Left ventricle myocardium inferior (tissue), 1 donor: Measurements from ENCODE around the gene DCAF11. TPM values are rescaled to one million over a fixed set of nuclear protein-coding genes. Genes with fewer than 3 reads are reported as not detected.

Source experiments
- DNase-seq: peaks from one replicate; pipeline ENCODE4 v3.0.0-alpha.2; 2020
- H3K27ac ChIP-seq: fragments of 200-600 bp; replicated peaks from 2 replicates; pipeline ENCODE4 v1.8.0; 2021
- H3K27me3 ChIP-seq: fragments of 200-600 bp; 2 replicates; pipeline ENCODE4 v1.8.0; 2021; ENCODE audit warnings: low read depth
- H3K36me3 ChIP-seq: fragments of 200-600 bp; 2 replicates; pipeline ENCODE4 v1.8.0; 2021
- H3K4me1 ChIP-seq: fragments of 200-600 bp; 2 replicates; pipeline ENCODE4 v1.8.0; 2021
- H3K4me3 ChIP-seq: fragments of 200-600 bp; 2 replicates; pipeline ENCODE4 v1.8.0; 2021; ENCODE audit warnings: mild to moderate bottlenecking, moderate library complexity
- H3K9me3 ChIP-seq: fragments of 200-600 bp; replicated peaks from 2 replicates; pipeline ENCODE4 v1.8.0; 2021
- CTCF ChIP-seq: fragments of 200-600 bp; IDR thresholded peaks from 2 replicates; pipeline ENCODE4 v1.8.0; 2021; ENCODE audit warnings: antibody characterized with exemption, mild to moderate bottlenecking, borderline replicate concordance
- intact Hi-C: fragments of 100-400 bp; cut with micrococcal nuclease; formaldehyde crosslinking; loops from one replicate; pipeline ENCODE4 v1.11.0; 2022
- total RNA-seq: library from RNA; stranded (reverse); fragmentation: NEBNext Ultra II Directional; extraction: Animal tissue kit (Norgen Biotek cat#: 25700); gene quantifications from one replicate; pipeline ENCODE4 v1.2.1, GENCODE V29; 2021
- donor health status: DM: no; HTN: yes; CAD: no; lungs with severe emphysema.

The DCAF11 gene
- total RNA-seq, 1 donor from 2014 or later: 74.7 TPM

DNA sequence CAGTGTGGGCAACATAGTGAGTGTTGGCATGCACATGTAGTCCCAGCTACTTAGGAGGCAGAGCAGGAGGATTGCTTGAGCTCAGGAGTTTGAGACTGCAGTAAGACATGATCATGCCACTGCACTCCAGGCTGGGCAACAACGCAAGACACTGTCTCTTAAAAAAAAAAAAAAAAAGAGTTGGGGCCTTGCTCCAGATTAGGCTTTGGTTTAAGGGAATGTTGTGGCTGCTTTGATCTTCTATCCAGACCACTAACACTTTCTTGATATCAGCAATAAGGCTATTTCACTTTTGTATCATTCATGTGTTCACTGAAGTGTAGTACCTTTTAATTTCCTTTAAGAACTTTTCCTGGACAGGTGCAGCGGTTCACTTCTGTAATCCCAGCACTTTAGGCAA is 13.1 kb downstream of the DCAF11 start:
- intact Hi-C loops: no loop called here
- Histone ChIP-seq H3K4me3 (no peak overlapping the region), H3K27ac (no peak overlapping the region), H3K9me3 (no peaks in the 10 kb centered on the region), H3K4me1 (peaks cover 32% of the 10 kb centered on the region), H3K36me3 (peaks cover 18% of the 10 kb centered on the region), H3K27me3 (no peaks in the 10 kb centered on the region)
- no peak for DNase-seq
- TF ChIP-seq CTCF: no peak

GRCh38 chr14:24129410-24129998 is 14.9 kb downstream of the DCAF11 start:
- no peak for TF ChIP-seq CTCF
- no peaks in the 10 kb centered on the region for H3K36me3 ChIP-seq
- no peak for DNase-seq
- H3K4me1 ChIP-seq: peaks cover 27% of the 10 kb centered on the region
- no peaks in the 10 kb centered on the region for H3K27me3 ChIP-seq
- H3K9me3 ChIP-seq: no peaks in the 10 kb centered on the region
- peak overlapping the region; percentile 98 for H3K27ac ChIP-seq
- no peak overlapping the region for H3K4me3 ChIP-seq
- intact Hi-C loops: no loop called here

GRCh38 chr14:24130380-24130716 is 15.8 kb downstream of the DCAF11 start, which contains the start of gene FITM1:
FITM1 (plus strand) TSS chr14:24130659; CDS start chr14:24131564, 905 bp downstream.
- TF ChIP-seq CTCF: no peak
- intact Hi-C loops: no loop called here
- peaks cover 30% of the 10 kb centered on the region for H3K4me1 ChIP-seq
- no peaks in the 10 kb centered on the region for H3K9me3 ChIP-seq
- H3K4me3 ChIP-seq: peak within 1 kb of the TSS; percentile 59
- DNase-seq: no peak
- peak within 1 kb of the TSS; percentile 98 for H3K27ac ChIP-seq
- no peaks in the 10 kb centered on the region for H3K36me3 ChIP-seq
- H3K27me3 ChIP-seq: no peaks in the 10 kb centered on the region

DNA sequence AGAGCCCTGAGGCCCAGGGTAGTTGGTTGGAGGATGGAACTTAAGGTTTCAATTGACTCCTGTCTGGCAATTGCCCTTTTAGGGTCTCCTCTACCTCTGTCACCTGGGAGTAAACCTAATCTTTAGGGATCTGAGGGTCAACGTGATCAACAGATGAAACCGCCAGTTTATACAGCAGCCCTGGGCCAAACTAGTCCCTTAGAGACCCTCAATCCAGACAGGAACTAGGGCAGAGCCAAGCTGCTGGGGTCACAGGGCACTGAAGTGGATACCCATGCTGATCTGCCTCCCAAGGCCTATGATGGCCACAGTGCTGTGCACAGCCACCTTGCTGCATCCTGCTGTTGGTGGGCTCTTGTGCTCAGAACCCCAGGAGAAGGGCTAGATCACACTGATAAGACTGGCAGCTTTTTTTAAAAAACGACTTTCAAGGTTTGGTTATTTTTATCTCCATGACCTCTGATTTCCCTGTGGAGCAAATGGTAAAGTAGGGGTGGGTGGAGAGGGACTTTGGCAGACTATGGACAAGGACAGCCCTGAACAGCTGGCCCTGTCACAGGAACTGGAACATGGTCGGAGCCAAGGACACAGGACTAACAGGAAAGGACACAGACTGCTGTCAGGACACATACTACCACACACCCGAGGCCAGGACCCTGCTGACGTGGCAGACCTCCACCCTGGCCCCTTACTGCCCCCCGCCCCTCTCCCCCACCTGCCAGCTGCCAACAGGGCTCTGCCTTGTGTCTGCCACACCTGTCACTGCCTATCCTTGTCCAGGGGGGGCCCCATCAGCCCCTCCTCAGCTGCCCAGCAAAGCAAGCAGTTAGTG is 16.4 kb downstream of the DCAF11 start:
- H3K27me3 ChIP-seq: no peaks in the 10 kb centered on the region
- intact Hi-C loops: no loop called here

GRCh38 chr14:24131549-24131966 is 17.0 kb downstream of the DCAF11 start:
- no peak for DNase-seq
- intact Hi-C loops: no loop called here
- peak overlapping the region; percentile 59 for H3K4me3 ChIP-seq

More for the DNA sequence above, 16.4 kb downstream of the DCAF11 start:
- peak overlapping the region; percentile 59 for H3K4me3 ChIP-seq
- peak overlapping the region; percentile 98 for H3K27ac ChIP-seq
- TF ChIP-seq CTCF: no peak
- no peaks in the 10 kb centered on the region for H3K36me3 ChIP-seq
- H3K9me3 ChIP-seq: no peaks in the 10 kb centered on the region
- H3K4me1 ChIP-seq: peaks cover 33% of the 10 kb centered on the region
- peak; percentile 76 for DNase-seq

More at GRCh38 chr14:24131549-24131966, 17.0 kb downstream of the DCAF11 start:
- no peak for TF ChIP-seq CTCF
- peak overlapping the region; percentile 98 for H3K27ac ChIP-seq
- H3K4me1 ChIP-seq: peaks cover 39% of the 10 kb centered on the region
- no peaks in the 10 kb centered on the region for H3K36me3 ChIP-seq
- no peaks in the 10 kb centered on the region for H3K27me3 ChIP-seq
- H3K9me3 ChIP-seq: no peaks in the 10 kb centered on the region
